HEK293 (cell line): Measurements from ENCODE around the gene TNC.

Experiments
- CTCF ChIA-PET: fragments of 350-600 bp; formaldehyde crosslinking; extraction: SDS; loops from one replicate; lab custom pipeline; 2021; ENCODE audit warnings: antibody characterized with exemption; lab: Yijun Ruan, JAX
- POLR2A ChIA-PET: fragments of 300-600 bp; formaldehyde crosslinking; extraction: SDS; loops from one replicate; lab custom pipeline; 2020; ENCODE audit warnings: antibody characterized with exemption, inconsistent platforms; lab: Yijun Ruan, JAX
- H3K27ac ChIP-seq: fragments of 200-500 bp; sonication (Bioruptor generic); 2 replicates; pipeline ENCODE4 v1.5.1; 2014; ENCODE audit warnings: low read depth, low read length, control low read depth, inconsistent platforms; ENCODE audit errors: extremely low read depth
- H3K36me3 ChIP-seq, 2 experiments: fragments of 200-500 bp in 1 of 2; sonication (Bioruptor generic) in 1 of 2; 1 replicate in 1 of 2; 2 replicates in 1 of 2; pipeline ENCODE4 v1.5.1; 2014 to 2017; ENCODE audit warnings: inconsistent platforms in 2 of 2, low read length in 2 of 2; ENCODE audit not compliant: control insufficient read depth in 2 of 2, insufficient read depth in 1 of 2
- H3K4me1 ChIP-seq: fragments of 200-500 bp; sonication (Bioruptor generic); 2 replicates; pipeline ENCODE4 v1.5.1; 2014; ENCODE audit warnings: mild to moderate bottlenecking, low read length, inconsistent platforms; ENCODE audit not compliant: control insufficient read depth, insufficient read depth
- H3K4me3 ChIP-seq: 2 replicates; pipeline ENCODE4 v1.5.1; 2011; ENCODE audit warnings: low read depth, mild to moderate bottlenecking, control low read depth, low read length, moderate library complexity
- H3K9me3 ChIP-seq: fragments of 200-500 bp; sonication (Bioruptor generic); 2 replicates; pipeline ENCODE4 v1.5.1; 2014; ENCODE audit warnings: low read depth, low read length, inconsistent platforms; ENCODE audit not compliant: control insufficient read depth, insufficient read depth
- BCL11A ChIP-seq: fragments of 450-650 bp; formaldehyde crosslinking; IDR thresholded peaks from 2 replicates; pipeline ENCODE4 v1.5.1; 2016; ENCODE audit warnings: low read depth, missing biosample characterization, missing genetic modification characterization
- ELK4 ChIP-seq: IDR thresholded peaks from 2 replicates; pipeline ENCODE4 v1.6.1; 2011; ENCODE audit warnings: mild to moderate bottlenecking, low read depth, low read length, borderline replicate concordance
- FEZF1 ChIP-seq: fragments of 450-650 bp; formaldehyde crosslinking; IDR thresholded peaks from 2 replicates; pipeline ENCODE4 v1.5.1; 2016; ENCODE audit warnings: missing biosample characterization, missing genetic modification characterization
- GLI2 ChIP-seq: fragments of 450-650 bp; formaldehyde crosslinking; IDR thresholded peaks from 2 replicates; pipeline ENCODE4; 2017; ENCODE audit warnings: missing biosample characterization, missing genetic modification characterization, low read depth, borderline replicate concordance
- IKZF3 ChIP-seq: fragments of 450-650 bp; IDR thresholded peaks from 2 replicates; pipeline ENCODE4 v1.5.0; 2018; ENCODE audit warnings: missing biosample characterization, mild to moderate bottlenecking, missing genetic modification characterization, moderate library complexity
- SP3 ChIP-seq: fragments of 450-650 bp; formaldehyde crosslinking; IDR thresholded peaks from 2 replicates; pipeline ENCODE4 v1.5.1; 2016; ENCODE audit warnings: missing biosample characterization, missing genetic modification characterization
- ZBTB1 ChIP-seq: fragments of 450-650 bp; formaldehyde crosslinking; IDR thresholded peaks from 2 replicates; pipeline ENCODE4 v1.5.1; 2016; ENCODE audit warnings: missing biosample characterization, missing genetic modification characterization
- ZNF132 ChIP-seq: fragments of 450-650 bp; formaldehyde crosslinking; IDR thresholded peaks from 2 replicates; pipeline ENCODE4 v1.5.1; 2017; ENCODE audit warnings: missing biosample characterization, missing genetic modification characterization, borderline replicate concordance
- ZNF2 ChIP-seq: fragments of 450-650 bp; formaldehyde crosslinking; IDR thresholded peaks from 2 replicates; pipeline ENCODE4 v1.5.1; 2016; ENCODE audit warnings: missing biosample characterization, missing genetic modification characterization
- ZNF211 ChIP-seq: fragments of 450-650 bp; formaldehyde crosslinking; IDR thresholded peaks from 2 replicates; pipeline ENCODE4 v1.5.1; 2016; ENCODE audit warnings: low read depth, missing biosample characterization, missing genetic modification characterization
- ZNF214 ChIP-seq: fragments of 450-650 bp; formaldehyde crosslinking; IDR thresholded peaks from 2 replicates; pipeline ENCODE4 v1.5.1; 2017; ENCODE audit warnings: missing biosample characterization, mild to moderate bottlenecking, missing genetic modification characterization, borderline replicate concordance
- ZNF221 ChIP-seq: fragments of 450-650 bp; formaldehyde crosslinking; IDR thresholded peaks from 2 replicates; pipeline ENCODE4 v1.5.1; 2017; ENCODE audit warnings: missing biosample characterization, missing genetic modification characterization, borderline replicate concordance
- ZNF223 ChIP-seq: fragments of 450-650 bp; formaldehyde crosslinking; IDR thresholded peaks from 2 replicates; pipeline ENCODE4 v1.5.1; 2016; ENCODE audit warnings: missing biosample characterization, missing genetic modification characterization
- ZNF239 ChIP-seq: fragments of 450-650 bp; formaldehyde crosslinking; IDR thresholded peaks from 2 replicates; pipeline ENCODE4 v1.5.1; 2016; ENCODE audit warnings: missing biosample characterization, missing genetic modification characterization
- ZNF248 ChIP-seq: fragments of 450-650 bp; formaldehyde crosslinking; IDR thresholded peaks from 2 replicates; pipeline ENCODE4 v1.5.1; 2017; ENCODE audit warnings: missing biosample characterization, missing genetic modification characterization
- ZNF311 ChIP-seq: fragments of 450-650 bp; formaldehyde crosslinking; IDR thresholded peaks from 2 replicates; pipeline ENCODE4 v1.5.1; 2017; ENCODE audit warnings: missing biosample characterization, missing genetic modification characterization, borderline replicate concordance
- ZNF335 ChIP-seq: fragments of 450-650 bp; formaldehyde crosslinking; conservative IDR thresholded peaks from 2 replicates; pipeline ENCODE4 v1.5.1; 2016; ENCODE audit warnings: missing biosample characterization, missing genetic modification characterization
- ZNF341 ChIP-seq: fragments of 450-650 bp; formaldehyde crosslinking; IDR thresholded peaks from 2 replicates; pipeline ENCODE4; 2016; ENCODE audit warnings: low read depth, missing biosample characterization, missing genetic modification characterization
- ZNF354C ChIP-seq: fragments of 450-650 bp; formaldehyde crosslinking; IDR thresholded peaks from 2 replicates; pipeline ENCODE4 v1.5.1; 2016; ENCODE audit warnings: missing biosample characterization, missing genetic modification characterization, low read depth, borderline replicate concordance
- ZNF416 ChIP-seq: fragments of 450-650 bp; formaldehyde crosslinking; IDR thresholded peaks from 2 replicates; pipeline ENCODE4 v1.5.1; 2016; ENCODE audit warnings: missing biosample characterization, missing genetic modification characterization
- ZNF560 ChIP-seq: fragments of 450-650 bp; formaldehyde crosslinking; IDR thresholded peaks from 2 replicates; pipeline ENCODE4 v1.5.1; 2017; ENCODE audit warnings: missing biosample characterization, missing genetic modification characterization, borderline replicate concordance
- ZNF596 ChIP-seq: fragments of 450-650 bp; IDR thresholded peaks from 2 replicates; pipeline ENCODE4 v1.5.0; 2018; ENCODE audit warnings: missing biosample characterization, mild to moderate bottlenecking, missing genetic modification characterization, moderate library complexity
- ZNF707 ChIP-seq: fragments of 450-650 bp; formaldehyde crosslinking; IDR thresholded peaks from 2 replicates; pipeline ENCODE4 v1.5.1; 2016; ENCODE audit warnings: missing biosample characterization, missing genetic modification characterization
- ZNF777 ChIP-seq: fragments of 450-650 bp; formaldehyde crosslinking; IDR thresholded peaks from 2 replicates; pipeline ENCODE4 v1.5.1; 2017; ENCODE audit warnings: missing biosample characterization, missing genetic modification characterization, borderline replicate concordance
- TF ChIP-seq, protein P1 (sequence below): fragments of 450-650 bp; formaldehyde crosslinking; IDR thresholded peaks from 2 replicates; pipeline ENCODE4 v1.5.1; 2016; ENCODE audit warnings: missing biosample characterization, missing genetic modification characterization
- TF ChIP-seq, protein P2 (sequence below): fragments of 450-650 bp; formaldehyde crosslinking; IDR thresholded peaks from 2 replicates; pipeline ENCODE4 v1.5.1; 2016; ENCODE audit warnings: missing biosample characterization, missing genetic modification characterization
- TF ChIP-seq, protein P3 (sequence below): fragments of 450-650 bp; formaldehyde crosslinking; IDR thresholded peaks from 2 replicates; pipeline ENCODE4 v1.5.1; 2017; ENCODE audit warnings: missing biosample characterization, missing genetic modification characterization

Gene TNC

GRCh38 chr9:115073456-115073855, 44.5 kb downstream of the TNC start (continued):
- no peak for TF ChIP-seq ZNF416 (tag by site-specific recombination)
- no peak for TF ChIP-seq ZNF354C (tag by site-specific recombination)
- no peak for TF ChIP-seq ZNF223 (tag by site-specific recombination)

GRCh38 chr9:115071176-115071575, 46.8 kb downstream of the TNC start:
- POLR2A ChIA-PET: no interaction called here
- Histone ChIP-seq H3K36me3 (no peaks in the 10 kb centered on the region), H3K4me1 (no peaks in the 10 kb centered on the region), H3K4me3 (no peak overlapping the region), H3K9me3 (no peaks in the 10 kb centered on the region), H3K27ac (no peak overlapping the region)
- TF ChIP-seq ZNF596 (tag by site-specific recombination) (no peak), ELK4 (no peak), ZNF707 (tag by site-specific recombination) (no peak), ZNF311 (tag by site-specific recombination) (no peak), ZBTB1 (tag by site-specific recombination) (no peak), ZNF777 (tag by site-specific recombination) (no peak), ZNF239 (tag by site-specific recombination) (no peak), ZNF560 (tag by site-specific recombination) (no peak), IKZF3 (tag by site-specific recombination) (no peak), GLI2 (tag by site-specific recombination) (no peak)
- CTCF ChIA-PET: interaction anchor here (0.6 to 0.7 kb wide), 2 partner anchors 25 to 367 kb away, joined by 3 read pairs; no protein-coding TSS in a partner anchor

GRCh38 chr9:115069771-115070170, 48.2 kb downstream of the TNC start:
- H3K36me3 ChIP-seq: no peaks in the 10 kb centered on the region
- no peak overlapping the region for H3K4me3 ChIP-seq
- H3K27ac ChIP-seq: no peak overlapping the region
- no peaks in the 10 kb centered on the region for H3K4me1 ChIP-seq
- POLR2A ChIA-PET: no interaction called here
- no peaks in the 10 kb centered on the region for H3K9me3 ChIP-seq
- CTCF ChIA-PET: interaction anchor here (0.6 kb wide), 1 partner anchor 67 kb away, joined by 3 read pairs; no protein-coding TSS in a partner anchor
- TF ChIP-seq ZNF214 (tag by site-specific recombination): no peak
- TF ChIP-seq ZNF2 (tag by site-specific recombination): no peak
- TF ChIP-seq ZNF221 (tag by site-specific recombination): no peak
- TF ChIP-seq IKZF3 (tag by site-specific recombination): no peak
- TF ChIP-seq, protein P1, sequence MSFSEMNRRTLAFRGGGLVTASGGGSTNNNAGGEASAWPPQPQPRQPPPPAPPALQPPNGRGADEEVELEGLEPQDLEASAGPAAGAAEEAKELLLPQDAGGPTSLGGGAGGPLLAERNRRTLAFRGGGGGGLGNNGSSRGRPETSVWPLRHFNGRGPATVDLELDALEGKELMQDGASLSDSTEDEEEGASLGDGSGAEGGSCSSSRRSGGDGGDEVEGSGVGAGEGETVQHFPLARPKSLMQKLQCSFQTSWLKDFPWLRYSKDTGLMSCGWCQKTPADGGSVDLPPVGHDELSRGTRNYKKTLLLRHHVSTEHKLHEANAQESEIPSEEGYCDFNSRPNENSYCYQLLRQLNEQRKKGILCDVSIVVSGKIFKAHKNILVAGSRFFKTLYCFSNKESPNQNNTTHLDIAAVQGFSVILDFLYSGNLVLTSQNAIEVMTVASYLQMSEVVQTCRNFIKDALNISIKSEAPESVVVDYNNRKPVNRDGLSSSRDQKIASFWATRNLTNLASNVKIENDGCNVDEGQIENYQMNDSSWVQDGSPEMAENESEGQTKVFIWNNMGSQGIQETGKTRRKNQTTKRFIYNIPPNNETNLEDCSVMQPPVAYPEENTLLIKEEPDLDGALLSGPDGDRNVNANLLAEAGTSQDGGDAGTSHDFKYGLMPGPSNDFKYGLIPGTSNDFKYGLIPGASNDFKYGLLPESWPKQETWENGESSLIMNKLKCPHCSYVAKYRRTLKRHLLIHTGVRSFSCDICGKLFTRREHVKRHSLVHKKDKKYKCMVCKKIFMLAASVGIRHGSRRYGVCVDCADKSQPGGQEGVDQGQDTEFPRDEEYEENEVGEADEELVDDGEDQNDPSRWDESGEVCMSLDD (tag by site-specific recombination): no peak
- no peak for TF ChIP-seq ZNF211 (tag by site-specific recombination)
- no peak for TF ChIP-seq ZNF335 (tag by site-specific recombination)
- TF ChIP-seq, protein P2, sequence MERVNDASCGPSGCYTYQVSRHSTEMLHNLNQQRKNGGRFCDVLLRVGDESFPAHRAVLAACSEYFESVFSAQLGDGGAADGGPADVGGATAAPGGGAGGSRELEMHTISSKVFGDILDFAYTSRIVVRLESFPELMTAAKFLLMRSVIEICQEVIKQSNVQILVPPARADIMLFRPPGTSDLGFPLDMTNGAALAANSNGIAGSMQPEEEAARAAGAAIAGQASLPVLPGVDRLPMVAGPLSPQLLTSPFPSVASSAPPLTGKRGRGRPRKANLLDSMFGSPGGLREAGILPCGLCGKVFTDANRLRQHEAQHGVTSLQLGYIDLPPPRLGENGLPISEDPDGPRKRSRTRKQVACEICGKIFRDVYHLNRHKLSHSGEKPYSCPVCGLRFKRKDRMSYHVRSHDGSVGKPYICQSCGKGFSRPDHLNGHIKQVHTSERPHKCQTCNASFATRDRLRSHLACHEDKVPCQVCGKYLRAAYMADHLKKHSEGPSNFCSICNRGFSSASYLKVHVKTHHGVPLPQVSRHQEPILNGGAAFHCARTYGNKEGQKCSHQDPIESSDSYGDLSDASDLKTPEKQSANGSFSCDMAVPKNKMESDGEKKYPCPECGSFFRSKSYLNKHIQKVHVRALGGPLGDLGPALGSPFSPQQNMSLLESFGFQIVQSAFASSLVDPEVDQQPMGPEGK (tag by site-specific recombination): no peak
- TF ChIP-seq ZBTB1 (tag by site-specific recombination): no peak
- no peak for TF ChIP-seq ZNF341 (tag by site-specific recombination)
- TF ChIP-seq, protein P3, sequence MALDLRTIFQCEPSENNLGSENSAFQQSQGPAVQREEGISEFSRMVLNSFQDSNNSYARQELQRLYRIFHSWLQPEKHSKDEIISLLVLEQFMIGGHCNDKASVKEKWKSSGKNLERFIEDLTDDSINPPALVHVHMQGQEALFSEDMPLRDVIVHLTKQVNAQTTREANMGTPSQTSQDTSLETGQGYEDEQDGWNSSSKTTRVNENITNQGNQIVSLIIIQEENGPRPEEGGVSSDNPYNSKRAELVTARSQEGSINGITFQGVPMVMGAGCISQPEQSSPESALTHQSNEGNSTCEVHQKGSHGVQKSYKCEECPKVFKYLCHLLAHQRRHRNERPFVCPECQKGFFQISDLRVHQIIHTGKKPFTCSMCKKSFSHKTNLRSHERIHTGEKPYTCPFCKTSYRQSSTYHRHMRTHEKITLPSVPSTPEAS: no peak
- no peak for TF ChIP-seq SP3 (tag by site-specific recombination)
- TF ChIP-seq ZNF416 (tag by site-specific recombination): no peak
- no peak for TF ChIP-seq BCL11A (tag by site-specific recombination)
- no peak for TF ChIP-seq FEZF1 (tag by site-specific recombination)
- TF ChIP-seq ZNF132 (tag by site-specific recombination): no peak
- no peak for TF ChIP-seq ZNF248 (tag by site-specific recombination)
- TF ChIP-seq ZNF596 (tag by site-specific recombination): no peak
